Hematopoietic multipotent progenitor cell treated with erythropoietin and hydrocortisone succinate and interleukin-3 and kit ligand, for 8 days (in vitro differentiated cells): Measurements from ENCODE around the gene SPIB.
A peak's percentile ranks its signal among the peaks of the same experiment; 100 is the strongest.
"Not testable (repeated sequence)": the region's sequence is repeated elsewhere in the genome, so short reads cannot be mapped to it uniquely, and the experiment has no call there.

ENCODE experiments used
- DNase-seq: peaks from one replicate; pipeline ENCODE4 v3.0.0-alpha.2; 2015

SPIB gene

GRCh38 chr19:50447750-50448149 lies 29.0 kb downstream of the SPIB start:
- DNase-seq, result no peak

- no peak for DNase-seq
Measured at GRCh38 chr19:50449236-50449899, 30.6 kb downstream of the SPIB start.

- DNase-seq, result no peak
Measured at GRCh38 chr19:50450369-50451222, 31.9 kb downstream of the SPIB start.

- DNase-seq, result no peak
Measured at GRCh38 chr19:50451223-50451534, 32.4 kb downstream of the SPIB start.

GRCh38 chr19:50453243-50453642 lies 34.5 kb downstream of the SPIB start:
- DNase-seq, result no peak

GRCh38 chr19:50455992-50456391 lies 37.3 kb downstream of the SPIB start:
- no peak for DNase-seq

- no peak for DNase-seq
Measured at GRCh38 chr19:50457300-50457699, 38.6 kb downstream of the SPIB start.

- no peak for DNase-seq
Measured at GRCh38 chr19:50458396-50459066, 39.8 kb downstream of the SPIB start.

- no peak for DNase-seq
Measured at GRCh38 chr19:50459067-50459456, 40.3 kb downstream of the SPIB start.

GRCh38 chr19:50459638-50460037 lies 40.9 kb downstream of the SPIB start:
- DNase-seq, result no peak

GRCh38 chr19:50460161-50460765 lies 41.5 kb downstream of the SPIB start:
- no peak for DNase-seq

GRCh38 chr19:50461066-50461875 lies 42.5 kb downstream of the SPIB start:
- peak; percentile 76 for DNase-seq

- no peak for DNase-seq
Measured at GRCh38 chr19:50462970-50463369, 44.2 kb downstream of the SPIB start.

- no peak for DNase-seq
Measured at GRCh38 chr19:50464348-50464747, 45.6 kb downstream of the SPIB start.

GRCh38 chr19:50465000-50465399 lies 46.3 kb downstream of the SPIB start:
- DNase-seq, result no peak

GRCh38 chr19:50465986-50466705 lies 47.4 kb downstream of the SPIB start:
- peak; percentile 85 for DNase-seq

- no peak for DNase-seq
Measured at GRCh38 chr19:50466706-50467039, 47.9 kb downstream of the SPIB start.

GRCh38 chr19:50467566-50467965 lies 48.8 kb downstream of the SPIB start:
- DNase-seq, result no peak

GRCh38 chr19:50468818-50469217 lies 50.1 kb downstream of the SPIB start:
- no peak for DNase-seq

GRCh38 chr19:50473336-50473735 lies 54.6 kb downstream of the SPIB start:
- DNase-seq, result not testable (repeated sequence)

- no peak for DNase-seq
Measured at GRCh38 chr19:50475101-50475568, 56.4 kb downstream of the SPIB start.

GRCh38 chr19:50475736-50476223 lies 57.0 kb downstream of the SPIB start:
- DNase-seq, result no peak
